ENCODE data around the gene CACFD1. TPM values are rescaled to one million over a fixed set of nuclear protein-coding genes. Genes with fewer than 3 reads are reported as not detected.

The CACFD1 gene
- total RNA-seq, 1 experiment from 2014 or later = 7.5 TPM

DNA sequence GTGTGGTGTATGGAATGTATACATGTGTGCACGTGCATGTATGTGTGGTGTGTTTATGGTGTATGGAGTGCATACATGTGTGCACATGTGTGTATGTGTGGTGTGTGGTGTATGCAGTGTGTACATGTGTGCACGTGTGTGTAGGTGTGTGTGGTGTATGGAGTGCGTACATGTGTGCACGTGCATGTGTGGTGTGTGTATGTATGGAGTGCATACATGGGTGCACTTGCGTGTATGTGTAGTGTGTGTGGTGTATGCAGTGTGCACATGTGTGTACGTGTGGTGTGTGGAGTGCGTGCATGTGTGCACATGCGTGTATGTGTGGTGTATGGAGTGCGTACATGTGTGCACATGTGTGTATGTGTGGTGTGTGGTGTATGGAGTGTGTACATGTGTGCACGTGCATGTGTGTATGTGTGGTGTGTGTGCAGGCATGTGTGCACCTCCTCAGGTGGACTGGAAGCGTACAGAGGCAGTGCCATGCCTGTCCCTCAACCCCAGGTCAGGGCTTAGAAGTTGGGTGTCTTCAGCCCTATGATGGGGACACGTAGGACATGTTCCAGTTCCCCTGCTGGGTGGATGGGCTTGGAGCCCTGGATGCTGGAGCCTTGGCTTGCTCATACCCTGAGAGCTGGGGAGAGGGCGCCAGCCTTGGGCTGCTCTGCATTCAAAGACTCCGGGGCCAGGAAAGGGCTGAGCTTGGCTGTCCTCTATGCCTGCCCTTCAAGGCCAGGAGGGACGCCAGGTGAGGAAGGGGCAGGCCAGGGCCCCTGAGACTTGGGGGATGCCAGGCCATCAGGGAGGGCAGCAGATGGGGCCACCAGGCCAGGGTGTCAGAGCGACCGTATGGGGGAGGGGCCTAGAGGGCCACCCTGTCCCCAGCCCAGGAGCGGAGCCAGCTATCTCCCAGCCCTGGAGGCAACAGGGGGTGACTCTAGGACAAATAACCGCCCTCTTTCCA lies 52.8 kb downstream of the CACFD1 start:
- Histone ChIP-seq H3K9ac (ENCODE audit: low read length) (no peak overlapping the region), H3K27ac (ENCODE audit: low read length) (no peak overlapping the region), H3K27me3 (ENCODE audit: low read length) (no peaks in the 10 kb centered on the region), H4K20me1 (ENCODE audit: low read length) (no peaks in the 10 kb centered on the region), H2AFZ (ENCODE audit: low read length) (no peak overlapping the region), H3K9me3 (ENCODE audit: low read length) (no peaks in the 10 kb centered on the region), H3K4me1 (ENCODE audit: insufficient read depth, low read length) (peaks cover 17% of the 10 kb centered on the region), H3K4me2 (ENCODE audit: low read length) (no peak overlapping the region), H3K4me3 (ENCODE audit: low read length) (no peak overlapping the region), H3K79me2 (ENCODE audit: low read length) (no peaks in the 10 kb centered on the region), H3K36me3 (ENCODE audit: low read depth, low read length) (no peaks in the 10 kb centered on the region), H3F3A (ENCODE audit: low read length, unreplicated experiment) (no peaks in the 10 kb centered on the region), H3K9me2 (replicated peaks; ENCODE audit: low read length) (no peaks in the 10 kb centered on the region)
- ChIA-PET CTCF (no interaction called here), POLR2A (ENCODE audit: unreplicated experiment) (no interaction called here)
- DNase-seq (no peak), ATAC-seq (no peak)
- no TSS peak for BruUV-seq (replicated peaks)
- TF ChIP-seq EZH2 (IDR thresholded peaks at IDR 0.05; ENCODE audit: low read length, unreplicated experiment) = no peak
- TF ChIP-seq, protein P1, sequence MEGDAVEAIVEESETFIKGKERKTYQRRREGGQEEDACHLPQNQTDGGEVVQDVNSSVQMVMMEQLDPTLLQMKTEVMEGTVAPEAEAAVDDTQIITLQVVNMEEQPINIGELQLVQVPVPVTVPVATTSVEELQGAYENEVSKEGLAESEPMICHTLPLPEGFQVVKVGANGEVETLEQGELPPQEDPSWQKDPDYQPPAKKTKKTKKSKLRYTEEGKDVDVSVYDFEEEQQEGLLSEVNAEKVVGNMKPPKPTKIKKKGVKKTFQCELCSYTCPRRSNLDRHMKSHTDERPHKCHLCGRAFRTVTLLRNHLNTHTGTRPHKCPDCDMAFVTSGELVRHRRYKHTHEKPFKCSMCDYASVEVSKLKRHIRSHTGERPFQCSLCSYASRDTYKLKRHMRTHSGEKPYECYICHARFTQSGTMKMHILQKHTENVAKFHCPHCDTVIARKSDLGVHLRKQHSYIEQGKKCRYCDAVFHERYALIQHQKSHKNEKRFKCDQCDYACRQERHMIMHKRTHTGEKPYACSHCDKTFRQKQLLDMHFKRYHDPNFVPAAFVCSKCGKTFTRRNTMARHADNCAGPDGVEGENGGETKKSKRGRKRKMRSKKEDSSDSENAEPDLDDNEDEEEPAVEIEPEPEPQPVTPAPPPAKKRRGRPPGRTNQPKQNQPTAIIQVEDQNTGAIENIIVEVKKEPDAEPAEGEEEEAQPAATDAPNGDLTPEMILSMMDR (conservative IDR thresholded peaks at IDR 0.05; ENCODE audit: low read depth, low read length) = no peak
- TF ChIP-seq EZH2phosphoT487 (IDR thresholded peaks at IDR 0.05; ENCODE audit: borderline replicate concordance, low read length) = no peak
- intact Hi-C loops (cut with micrococcal nuclease) = no loop called here

DNA sequence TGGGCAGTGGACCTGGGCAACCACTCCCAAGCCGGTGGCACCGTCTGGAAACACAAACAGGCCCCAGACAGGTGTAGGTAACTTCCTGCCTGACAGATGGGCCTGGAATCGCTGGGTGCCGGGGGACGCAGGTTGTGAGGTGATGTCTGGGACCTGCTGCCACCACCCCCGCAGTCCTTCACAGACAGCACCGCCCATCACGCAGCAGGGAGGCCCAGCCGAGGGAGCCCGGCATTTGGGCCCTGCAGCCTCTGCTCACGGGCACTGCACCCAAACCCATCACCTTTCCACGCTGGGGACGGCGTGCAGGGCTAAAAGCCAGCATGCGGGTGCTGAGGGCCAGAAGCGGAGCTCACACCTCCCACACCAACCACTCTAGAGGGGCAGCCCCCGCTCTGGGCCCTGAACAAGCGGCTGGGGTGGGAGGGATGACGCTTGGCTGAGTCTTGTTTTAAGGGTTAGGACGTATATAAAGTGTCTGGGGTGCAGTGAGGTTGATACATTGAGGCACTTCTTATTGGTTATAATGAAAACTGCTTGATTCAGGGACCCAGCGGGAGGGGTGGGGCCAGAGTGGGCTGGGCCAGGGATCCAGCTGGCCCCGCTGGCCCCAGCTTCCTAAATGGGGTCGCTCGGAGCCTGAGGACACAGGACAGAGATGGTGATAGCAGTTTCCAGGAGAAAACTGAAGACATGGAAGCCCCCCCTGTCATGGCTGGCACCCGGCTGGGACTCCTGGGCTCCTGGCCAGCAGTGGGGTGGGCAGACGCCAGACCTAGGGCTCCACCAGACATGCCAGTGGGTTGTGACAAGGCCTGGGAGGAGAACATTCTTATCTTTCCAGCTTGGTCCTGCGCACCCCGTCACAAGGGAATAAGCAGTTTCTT lies 53.7 kb downstream of the CACFD1 start:
- H3K4me3 ChIP-seq (ENCODE audit: low read length) = no peak overlapping the region
- H3K9ac ChIP-seq (ENCODE audit: low read length) = no peak overlapping the region
- BruUV-seq (replicated peaks) = no TSS peak
- no peak overlapping the region for H2AFZ ChIP-seq (ENCODE audit: low read length)
- peaks cover 17% of the 10 kb centered on the region for H3K4me1 ChIP-seq (ENCODE audit: insufficient read depth, low read length)
- H3K9me2 ChIP-seq (replicated peaks; ENCODE audit: low read length) = no peaks in the 10 kb centered on the region
- ATAC-seq (no peak), DNase-seq (no peak)
- no peaks in the 10 kb centered on the region for H3K9me3 ChIP-seq (ENCODE audit: low read length)
- intact Hi-C loops (cut with micrococcal nuclease) = no loop called here
- no peaks in the 10 kb centered on the region for H3F3A ChIP-seq (ENCODE audit: low read length, unreplicated experiment)
- no peaks in the 10 kb centered on the region for H3K27me3 ChIP-seq (ENCODE audit: low read length)
- no peak overlapping the region for H3K4me2 ChIP-seq (ENCODE audit: low read length)
- no peak for TF ChIP-seq EZH2 (IDR thresholded peaks at IDR 0.05; ENCODE audit: low read length, unreplicated experiment)
- TF ChIP-seq, protein P1 (conservative IDR thresholded peaks at IDR 0.05; ENCODE audit: low read depth, low read length) = no peak
- no peak for TF ChIP-seq EZH2phosphoT487 (IDR thresholded peaks at IDR 0.05; ENCODE audit: borderline replicate concordance, low read length)
- CTCF ChIA-PET = no interaction called here
- H3K36me3 ChIP-seq (ENCODE audit: low read depth, low read length) = no peaks in the 10 kb centered on the region
- no peaks in the 10 kb centered on the region for H3K79me2 ChIP-seq (ENCODE audit: low read length)
- no peak overlapping the region for H3K27ac ChIP-seq (ENCODE audit: low read length)
- H4K20me1 ChIP-seq (ENCODE audit: low read length) = no peaks in the 10 kb centered on the region
- POLR2A ChIA-PET (ENCODE audit: unreplicated experiment) = no interaction called here
